ENCODE results near the gene TRIM38. TPM values are rescaled to one million over a fixed set of nuclear protein-coding genes. Genes with fewer than 3 reads are reported as not detected.

The TRIM38 gene
- total and polyA plus RNA-seq, 2 of the 13 experiments (the other 11 are each of a cell fraction or from before 2014, with no cell fraction given), result 2.5 to 3.1 TPM

DNA sequence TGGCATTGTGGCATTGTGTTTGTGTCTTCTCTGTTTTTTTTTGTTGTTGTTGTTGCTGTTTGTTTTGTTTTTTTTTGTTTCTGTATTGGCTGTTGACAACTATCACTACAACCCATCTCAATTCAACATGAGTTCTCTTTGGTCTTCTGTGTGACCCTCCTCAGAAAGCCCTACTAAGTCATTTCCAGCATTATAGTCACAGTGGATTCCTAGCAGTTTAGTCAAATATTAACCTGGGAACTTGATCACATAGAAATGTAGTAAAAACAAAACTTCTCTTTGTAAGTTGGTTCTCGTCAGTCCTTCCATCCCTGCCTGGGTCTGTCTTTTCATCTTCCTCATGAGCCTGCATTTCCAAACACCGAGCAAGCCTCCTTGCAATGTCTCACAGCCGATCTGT is 48.9 kb upstream of the TRIM38 start (continued):
- TF ChIP-seq, protein P1, sequence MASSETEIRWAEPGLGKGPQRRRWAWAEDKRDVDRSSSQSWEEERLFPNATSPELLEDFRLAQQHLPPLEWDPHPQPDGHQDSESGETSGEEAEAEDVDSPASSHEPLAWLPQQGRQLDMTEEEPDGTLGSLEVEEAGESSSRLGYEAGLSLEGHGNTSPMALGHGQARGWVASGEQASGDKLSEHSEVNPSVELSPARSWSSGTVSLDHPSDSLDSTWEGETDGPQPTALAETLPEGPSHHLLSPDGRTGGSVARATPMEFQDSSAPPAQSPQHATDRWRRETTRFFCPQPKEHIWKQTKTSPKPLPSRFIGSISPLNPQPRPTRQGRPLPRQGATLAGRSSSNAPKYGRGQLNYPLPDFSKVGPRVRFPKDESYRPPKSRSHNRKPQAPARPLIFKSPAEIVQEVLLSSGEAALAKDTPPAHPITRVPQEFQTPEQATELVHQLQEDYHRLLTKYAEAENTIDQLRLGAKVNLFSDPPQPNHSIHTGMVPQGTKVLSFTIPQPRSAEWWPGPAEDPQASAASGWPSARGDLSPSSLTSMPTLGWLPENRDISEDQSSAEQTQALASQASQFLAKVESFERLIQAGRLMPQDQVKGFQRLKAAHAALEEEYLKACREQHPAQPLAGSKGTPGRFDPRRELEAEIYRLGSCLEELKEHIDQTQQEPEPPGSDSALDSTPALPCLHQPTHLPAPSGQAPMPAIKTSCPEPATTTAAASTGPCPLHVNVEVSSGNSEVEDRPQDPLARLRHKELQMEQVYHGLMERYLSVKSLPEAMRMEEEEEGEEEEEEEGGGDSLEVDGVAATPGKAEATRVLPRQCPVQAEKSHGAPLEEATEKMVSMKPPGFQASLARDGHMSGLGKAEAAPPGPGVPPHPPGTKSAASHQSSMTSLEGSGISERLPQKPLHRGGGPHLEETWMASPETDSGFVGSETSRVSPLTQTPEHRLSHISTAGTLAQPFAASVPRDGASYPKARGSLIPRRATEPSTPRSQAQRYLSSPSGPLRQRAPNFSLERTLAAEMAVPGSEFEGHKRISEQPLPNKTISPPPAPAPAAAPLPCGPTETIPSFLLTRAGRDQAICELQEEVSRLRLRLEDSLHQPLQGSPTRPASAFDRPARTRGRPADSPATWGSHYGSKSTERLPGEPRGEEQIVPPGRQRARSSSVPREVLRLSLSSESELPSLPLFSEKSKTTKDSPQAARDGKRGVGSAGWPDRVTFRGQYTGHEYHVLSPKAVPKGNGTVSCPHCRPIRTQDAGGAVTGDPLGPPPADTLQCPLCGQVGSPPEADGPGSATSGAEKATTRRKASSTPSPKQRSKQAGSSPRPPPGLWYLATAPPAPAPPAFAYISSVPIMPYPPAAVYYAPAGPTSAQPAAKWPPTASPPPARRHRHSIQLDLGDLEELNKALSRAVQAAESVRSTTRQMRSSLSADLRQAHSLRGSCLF (CRISPR knock-in tag; IDR thresholded peaks at IDR 0.05; ENCODE audit: borderline replicate concordance), result no peak
- TF ChIP-seq ZNF44 (CRISPR knock-in tag; IDR thresholded peaks at IDR 0.05) (no peak), ZNF431 (CRISPR knock-in tag; IDR thresholded peaks at IDR 0.05; ENCODE audit: borderline replicate concordance, low read depth) (no peak), TEAD3 (CRISPR knock-in tag; optimal IDR thresholded peaks at IDR 0.05; ENCODE audit: borderline replicate concordance) (peak; percentile 8), SRSF4 (IDR thresholded peaks at IDR 0.05; ENCODE audit: low read depth, low read length, poor library complexity, severe bottlenecking) (no peak), ATM (IDR thresholded peaks at IDR 0.05; ENCODE audit: borderline replicate concordance) (no peak), TP53 (CRISPR knock-in tag; conservative IDR thresholded peaks at IDR 0.05) (no peak), KLF15 (CRISPR knock-in tag; IDR thresholded peaks at IDR 0.05; ENCODE audit: borderline replicate concordance) (no peak), TBL1XR1 (IDR thresholded peaks at IDR 0.05; ENCODE audit: borderline replicate concordance, low read length, partially characterized antibody) (no peak), ZBED4 (CRISPR knock-in tag; IDR thresholded peaks at IDR 0.05; ENCODE audit: borderline replicate concordance) (no peak; the same call in 1 of the 2 replicates), ZNF510 (CRISPR knock-in tag; IDR thresholded peaks at IDR 0.05; ENCODE audit: low read depth) (no peak), MLLT10 (CRISPR knock-in tag; IDR thresholded peaks at IDR 0.05) (no peak), ZNF891 (CRISPR knock-in tag; IDR thresholded peaks at IDR 0.05) (no peak), JUNB (CRISPR knock-in tag; IDR thresholded peaks at IDR 0.05; ENCODE audit: borderline replicate concordance) (no peak), ZNF17 (CRISPR knock-in tag; IDR thresholded peaks at IDR 0.05) (no peak)
- TF ChIP-seq, protein P2, sequence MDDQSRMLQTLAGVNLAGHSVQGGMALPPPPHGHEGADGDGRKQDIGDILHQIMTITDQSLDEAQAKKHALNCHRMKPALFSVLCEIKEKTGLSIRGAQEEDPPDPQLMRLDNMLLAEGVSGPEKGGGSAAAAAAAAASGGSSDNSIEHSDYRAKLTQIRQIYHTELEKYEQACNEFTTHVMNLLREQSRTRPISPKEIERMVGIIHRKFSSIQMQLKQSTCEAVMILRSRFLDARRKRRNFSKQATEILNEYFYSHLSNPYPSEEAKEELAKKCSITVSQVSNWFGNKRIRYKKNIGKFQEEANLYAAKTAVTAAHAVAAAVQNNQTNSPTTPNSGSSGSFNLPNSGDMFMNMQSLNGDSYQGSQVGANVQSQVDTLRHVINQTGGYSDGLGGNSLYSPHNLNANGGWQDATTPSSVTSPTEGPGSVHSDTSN (CRISPR knock-in tag; IDR thresholded peaks at IDR 0.05; ENCODE audit: borderline replicate concordance), result no peak
- TF ChIP-seq, protein P3, sequence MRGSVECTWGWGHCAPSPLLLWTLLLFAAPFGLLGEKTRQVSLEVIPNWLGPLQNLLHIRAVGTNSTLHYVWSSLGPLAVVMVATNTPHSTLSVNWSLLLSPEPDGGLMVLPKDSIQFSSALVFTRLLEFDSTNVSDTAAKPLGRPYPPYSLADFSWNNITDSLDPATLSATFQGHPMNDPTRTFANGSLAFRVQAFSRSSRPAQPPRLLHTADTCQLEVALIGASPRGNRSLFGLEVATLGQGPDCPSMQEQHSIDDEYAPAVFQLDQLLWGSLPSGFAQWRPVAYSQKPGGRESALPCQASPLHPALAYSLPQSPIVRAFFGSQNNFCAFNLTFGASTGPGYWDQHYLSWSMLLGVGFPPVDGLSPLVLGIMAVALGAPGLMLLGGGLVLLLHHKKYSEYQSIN (CRISPR knock-in tag; IDR thresholded peaks at IDR 0.05; ENCODE audit: borderline replicate concordance), result no peak
